K562 (cell line): ENCODE measurements around the gene SLC11A1. TPM values are rescaled to one million over a fixed set of nuclear protein-coding genes. Genes with fewer than 3 reads are reported as not detected.

Experiments
- CBFB ChIP-seq: sonication (generic); formaldehyde crosslinking; IDR thresholded peaks from 2 replicates; pipeline ENCODE4 v1.4.0; 2020; ENCODE audit warnings: mild to moderate bottlenecking, missing genetic modification reagents
- CXXC5 ChIP-seq: fragments of 250-450 bp; sonication (Bioruptor Pico); IDR thresholded peaks from 2 replicates; pipeline ENCODE4 v1.8.0; 2022; ENCODE audit warnings: inconsistent platforms, mild to moderate bottlenecking, moderate library complexity
- IRF2 ChIP-seq: sonication (generic); formaldehyde crosslinking; IDR thresholded peaks from 2 replicates; pipeline ENCODE4 v1.8.1; 2022; ENCODE audit warnings: mild to moderate bottlenecking, missing genetic modification reagents
- MCM2 ChIP-seq: fragments of 450-650 bp; IDR thresholded peaks from 2 replicates; pipeline ENCODE4 v1.6.1; 2017; ENCODE audit warnings: low read depth, mild to moderate bottlenecking
- MCM5 ChIP-seq: fragments of 450-650 bp; IDR thresholded peaks from 2 replicates; pipeline ENCODE4 v1.6.1; 2016; ENCODE audit warnings: low read depth
- MYC ChIP-seq, 2 experiments: fragments of 250-450 bp in 1 of 2; sonication (Bioruptor Pico) in 1 of 2; IDR thresholded peaks; 2 replicates each; pipeline versions ENCODE4 v1.5.1 to v1.6.1; 2012 to 2021; ENCODE audit warnings: low read depth in 2 of 2, borderline replicate concordance in 1 of 2, improper control_type of control experiment in 1 of 2, low read length in 1 of 2, mild to moderate bottlenecking in 1 of 2, moderate library complexity in 1 of 2
- NR2C2 ChIP-seq, 2 experiments: fragments of 200-800 bp in 1 of 2; sonication (Bioruptor generic) in 1 of 2; sonication (generic) in 1 of 2; formaldehyde crosslinking in 1 of 2; IDR thresholded peaks; 2 replicates each; pipeline versions ENCODE4 v1.6.1 to v1.8.0; 2016 to 2022; ENCODE audit warnings: mild to moderate bottlenecking in 1 of 2, missing compliant biosample characterization in 1 of 2, missing genetic modification characterization in 1 of 2, missing genetic modification reagents in 1 of 2
- NUFIP1 ChIP-seq: fragments of 450-650 bp; IDR thresholded peaks from 2 replicates; pipeline ENCODE4 v1.6.1; 2018; ENCODE audit not compliant: partially characterized antibody
- POU5F1 ChIP-seq: fragments of 150-350 bp; IDR thresholded peaks from 2 replicates; pipeline ENCODE4 v1.6.1; 2014; ENCODE audit warnings: borderline replicate concordance, low read length, low read depth, mild to moderate bottlenecking; ENCODE audit not compliant: partially characterized antibody
- RBFOX2 ChIP-seq: fragments of 200-400 bp; formaldehyde crosslinking; IDR thresholded peaks from 2 replicates; pipeline ENCODE4 v1.6.1; 2017; ENCODE audit warnings: low read depth, mild to moderate bottlenecking, low read length, moderate library complexity
- SRSF7 ChIP-seq: fragments of 200-400 bp; formaldehyde crosslinking; optimal IDR thresholded peaks from 2 replicates; pipeline ENCODE3; 2017; ENCODE audit warnings: mild to moderate bottlenecking, low read depth, low read length
- SUPT5H ChIP-seq: fragments of 450-650 bp; IDR thresholded peaks from 2 replicates; pipeline ENCODE4 v1.6.1; 2016
- TAF1 ChIP-seq: IDR thresholded peaks from 2 replicates; pipeline ENCODE4 v1.6.1; 2011; ENCODE audit warnings: mild to moderate bottlenecking, low read length, moderate library complexity; ENCODE audit not compliant: insufficient read depth, control insufficient read depth, severe bottlenecking; ENCODE audit errors: extremely low read depth
- ZBTB7A ChIP-seq: IDR thresholded peaks from 2 replicates; pipeline ENCODE4 v1.6.1; 2011; ENCODE audit warnings: low read depth, mild to moderate bottlenecking, low read length, moderate library complexity, borderline replicate concordance; ENCODE audit not compliant: control insufficient read depth
- ZNF197 ChIP-seq: fragments of 200-800 bp; sonication (Bioruptor generic); IDR thresholded peaks from 2 replicates; pipeline ENCODE4 v1.6.1; 2016; ENCODE audit warnings: low read depth, missing genetic modification characterization, missing compliant biosample characterization
- ZNF253 ChIP-seq: fragments of 250-450 bp; sonication (Bioruptor Pico); conservative IDR thresholded peaks from 2 replicates; pipeline ENCODE4 v1.6.1; 2021; ENCODE audit warnings: mild to moderate bottlenecking
- ZNF324 ChIP-seq: fragments of 250-450 bp; sonication (Bioruptor Pico); IDR thresholded peaks from 2 replicates; pipeline ENCODE4 v1.4.0; 2020; ENCODE audit warnings: mild to moderate bottlenecking
- polyA plus RNA-seq, 8 experiments: library from polyadenylated mRNA; depleted of rRNA in 4 of 8; stranded (reverse) in 5 of 8; unstranded in 3 of 8; fragments of >200 nt; fragmentation: Nextera tagmentation in 2 of 8; fragmentation: Illumina TruSeq in 1 of 8; extraction: Ambion mirVana in 2 of 8; extraction: Trizol in 1 of 8; gene quantifications; 2 replicates each; pipeline versions ENCODE4 v1.2.1 to v1.2.3, GENCODE V29; 2011 to 2014; ENCODE audit warnings: inconsistent platforms in 1 of 8, missing spikeins in 1 of 8
- total RNA-seq, 7 experiments: library from RNA; depleted of rRNA in 6 of 7; stranded (reverse); fragments of >200 nt in 6 of 7; fragmentation: Illumina TruSeq in 2 of 7; extraction: Trizol in 2 of 7; gene quantifications; 2 replicates each; pipeline versions ENCODE4 v1.2.1 to v1.2.3, GENCODE V29; 2011 to 2021; ENCODE audit warnings: low replicate concordance in 1 of 7
- TF ChIP-seq, protein P1 (sequence below), 2 experiments: IDR thresholded peaks; 2 replicates each; pipeline ENCODE4 v1.6.1; 2011; ENCODE audit warnings: borderline replicate concordance in 1 of 2, control low read depth in 1 of 2, low read depth in 1 of 2, low read length in 1 of 2, mild to moderate bottlenecking in 1 of 2, mixed read lengths in 1 of 2, moderate library complexity in 1 of 2; ENCODE audit not compliant: insufficient read depth in 1 of 2, insufficient read length in 1 of 2, poor library complexity in 1 of 2, severe bottlenecking in 1 of 2; ENCODE audit errors: extremely low read depth in 1 of 2
- TF ChIP-seq, protein P2 (sequence below), 3 experiments: fragments of 200-800 bp in 1 of 3; sonication (Bioruptor generic) in 1 of 3; sonication (generic) in 1 of 3; formaldehyde crosslinking in 1 of 3; IDR thresholded peaks; 2 replicates each; pipeline versions ENCODE4 v1.6.1 to v1.8.0; 2016 to 2022; ENCODE audit warnings: mild to moderate bottlenecking in 2 of 3, missing compliant biosample characterization in 2 of 3, missing genetic modification characterization in 2 of 3, missing genetic modification reagents in 1 of 3
- TF ChIP-seq, protein P3 (sequence below): sonication (generic); formaldehyde crosslinking; IDR thresholded peaks from 2 replicates; pipeline ENCODE4 v1.9.0; 2022; ENCODE audit warnings: mild to moderate bottlenecking, missing genetic modification reagents
- TF ChIP-seq, protein P4 (sequence below), 2 experiments: fragments of 450-650 bp; conservative IDR thresholded peaks; 2 replicates each; pipeline ENCODE4 v1.6.1; 2017; ENCODE audit warnings: mild to moderate bottlenecking in 2 of 2, moderate library complexity in 2 of 2

The SLC11A1 gene
- total and polyA plus RNA-seq, 9 of the 15 experiments (the other 6 are each of a cell fraction or from before 2014, with no cell fraction given) = 0.35 to 1.6 (median 0.65) TPM

DNA sequence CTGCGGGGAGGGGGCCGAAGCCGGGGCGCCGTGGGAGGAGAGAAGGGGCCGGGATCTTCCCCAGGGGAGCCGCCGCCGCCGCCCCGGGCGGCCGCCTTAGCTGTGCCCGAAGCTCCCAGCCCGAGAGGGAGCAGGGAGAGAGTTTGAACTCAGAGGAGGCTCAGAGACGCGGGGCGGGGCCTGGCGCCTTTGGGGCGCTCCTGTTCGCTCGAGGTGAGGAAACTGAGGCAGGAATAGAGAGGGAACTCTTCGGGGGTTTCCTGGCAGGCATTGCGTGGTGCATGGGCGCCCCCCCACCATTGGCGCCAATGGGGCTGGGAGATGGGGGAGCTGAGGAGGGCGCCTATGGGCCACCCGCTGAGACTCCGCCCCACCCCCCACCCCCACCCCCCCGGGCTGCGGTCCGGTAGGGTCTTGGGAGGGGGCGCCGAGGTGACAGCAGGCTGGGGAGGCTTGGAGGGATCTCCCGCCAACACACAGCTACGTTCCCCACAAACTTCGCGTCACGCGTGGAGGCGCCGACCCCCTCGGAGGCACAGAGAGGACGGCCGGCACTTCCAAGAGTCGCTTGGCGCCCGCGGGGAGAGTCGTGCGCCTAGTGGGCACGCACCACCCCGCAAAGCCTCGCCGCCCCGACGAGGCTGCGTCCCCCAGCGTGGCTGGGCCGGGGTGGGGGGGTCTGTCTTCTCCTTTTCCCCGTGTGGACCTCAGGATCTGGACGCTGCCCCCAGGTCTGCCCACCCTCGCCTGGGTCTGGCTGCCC is 18.3 kb downstream of the SLC11A1 start (continued):
- TF ChIP-seq, protein P1, sequence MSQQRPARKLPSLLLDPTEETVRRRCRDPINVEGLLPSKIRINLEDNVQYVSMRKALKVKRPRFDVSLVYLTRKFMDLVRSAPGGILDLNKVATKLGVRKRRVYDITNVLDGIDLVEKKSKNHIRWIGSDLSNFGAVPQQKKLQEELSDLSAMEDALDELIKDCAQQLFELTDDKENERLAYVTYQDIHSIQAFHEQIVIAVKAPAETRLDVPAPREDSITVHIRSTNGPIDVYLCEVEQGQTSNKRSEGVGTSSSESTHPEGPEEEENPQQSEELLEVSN (IDR thresholded peaks at IDR 0.05; ENCODE audit: borderline replicate concordance in 1 of 2, extremely low read depth in 1 of 2, insufficient read depth in 1 of 2, insufficient read length in 1 of 2, low read depth in 1 of 2, low read length in 1 of 2, poor library complexity in 1 of 2, severe bottlenecking in 1 of 2) = peak in 1 of 2 experiments; percentile 29
- TF ChIP-seq, protein P2, sequence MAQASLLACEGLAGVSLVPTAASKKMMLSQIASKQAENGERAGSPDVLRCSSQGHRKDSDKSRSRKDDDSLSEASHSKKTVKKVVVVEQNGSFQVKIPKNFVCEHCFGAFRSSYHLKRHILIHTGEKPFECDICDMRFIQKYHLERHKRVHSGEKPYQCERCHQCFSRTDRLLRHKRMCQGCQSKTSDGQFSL (CRISPR knock-in tag; IDR thresholded peaks at IDR 0.05) = 0 out of 2 replicates have a peak, but pooled peaks have one; percentile 40
- TF ChIP-seq, protein P2 (tag; IDR thresholded peaks at IDR 0.05) = peak in 1 of 2 experiments; percentile 87; a peak in 2 of 4 replicates
- no peak for TF ChIP-seq SUPT5H
- no peak for TF ChIP-seq CBFB (CRISPR knock-in tag)
- no peak for TF ChIP-seq POU5F1
- peak; percentile 80 for TF ChIP-seq RBFOX2
- TF ChIP-seq NR2C2 (CRISPR knock-in tag; IDR thresholded peaks at IDR 0.05) = no peak
- TF ChIP-seq NR2C2 (tag; IDR thresholded peaks at IDR 0.05) = peak; percentile 47; the same call in 1 of the 2 replicates
- TF ChIP-seq, protein P3, sequence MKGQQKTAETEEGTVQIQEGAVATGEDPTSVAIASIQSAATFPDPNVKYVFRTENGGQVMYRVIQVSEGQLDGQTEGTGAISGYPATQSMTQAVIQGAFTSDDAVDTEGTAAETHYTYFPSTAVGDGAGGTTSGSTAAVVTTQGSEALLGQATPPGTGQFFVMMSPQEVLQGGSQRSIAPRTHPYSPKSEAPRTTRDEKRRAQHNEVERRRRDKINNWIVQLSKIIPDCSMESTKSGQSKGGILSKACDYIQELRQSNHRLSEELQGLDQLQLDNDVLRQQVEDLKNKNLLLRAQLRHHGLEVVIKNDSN (CRISPR knock-in tag) = no peak
- TF ChIP-seq IRF2 = no peak
- TF ChIP-seq MCM2 = no peak
- 0 out of 2 replicates have a peak, but pooled peaks have one; percentile 39 for TF ChIP-seq CXXC5
- 0 out of 2 replicates have a peak, but pooled peaks have one; percentile 11 for TF ChIP-seq MYC (IDR thresholded peaks at IDR 0.05; ENCODE audit: low read depth, low read length)
- no peak for TF ChIP-seq MYC (CRISPR knock-in tag; IDR thresholded peaks at IDR 0.05; ENCODE audit: borderline replicate concordance, low read depth)
- TF ChIP-seq, protein P4, sequence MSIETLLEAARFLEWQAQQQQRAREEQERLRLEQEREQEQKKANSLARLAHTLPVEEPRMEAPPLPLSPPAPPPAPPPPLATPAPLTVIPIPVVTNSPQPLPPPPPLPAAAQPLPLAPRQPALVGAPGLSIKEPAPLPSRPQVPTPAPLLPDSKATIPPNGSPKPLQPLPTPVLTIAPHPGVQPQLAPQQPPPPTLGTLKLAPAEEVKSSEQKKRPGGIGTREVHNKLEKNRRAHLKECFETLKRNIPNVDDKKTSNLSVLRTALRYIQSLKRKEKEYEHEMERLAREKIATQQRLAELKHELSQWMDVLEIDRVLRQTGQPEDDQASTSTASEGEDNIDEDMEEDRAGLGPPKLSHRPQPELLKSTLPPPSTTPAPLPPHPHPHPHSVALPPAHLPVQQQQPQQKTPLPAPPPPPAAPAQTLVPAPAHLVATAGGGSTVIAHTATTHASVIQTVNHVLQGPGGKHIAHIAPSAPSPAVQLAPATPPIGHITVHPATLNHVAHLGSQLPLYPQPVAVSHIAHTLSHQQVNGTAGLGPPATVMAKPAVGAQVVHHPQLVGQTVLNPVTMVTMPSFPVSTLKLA (conservative IDR thresholded peaks at IDR 0.05) = 0 out of 4 replicates have a peak, but pooled peaks of 1 of the 2 experiments have one; percentile 19
- peak; percentile 56; the same call in 1 of the 2 replicates for TF ChIP-seq ZBTB7A
- TF ChIP-seq SRSF7 = no peak
- no peak for TF ChIP-seq ZNF197 (CRISPR knock-in tag)
- TF ChIP-seq ZNF324 (CRISPR knock-in tag) = no peak
- TF ChIP-seq MCM5 = no peak
- TF ChIP-seq ZNF253 (CRISPR knock-in tag) = no peak
- peak; percentile 25 for TF ChIP-seq TAF1
- TF ChIP-seq NUFIP1 = no peak
